ENCODE measurements around the gene ANKMY1.

GRCh38 chr2:240596080-240596460 is 38.3 kb upstream of the ANKMY1 start:
- TF ChIP-seq EZH2 (IDR thresholded peaks at IDR 0.05; ENCODE audit: insufficient read depth, low read length) (no peak), CTCF (IDR thresholded peaks at IDR 0.05; ENCODE audit: insufficient read depth, low read depth, low read length) (no peak)

Measured in astrocyte (in vitro differentiated cells and primary cell).